B cell (primary cell): ENCODE data around the gene SPACA7.

ENCODE experiments used
- EZH2 ChIP-seq: IDR thresholded peaks from 2 replicates; pipeline ENCODE4 v1.6.1; 2012; ENCODE audit warnings: borderline replicate concordance, low read depth, mild to moderate bottlenecking, moderate library complexity, low read length; ENCODE audit not compliant: insufficient read depth, poor library complexity, severe bottlenecking
- TF ChIP-seq, protein P1 (sequence below): fragments of 200-600 bp; IDR thresholded peaks from one replicate; pipeline ENCODE4 v1.8.0; 2022; ENCODE audit warnings: antibody characterized with exemption, mild to moderate bottlenecking

DNA sequence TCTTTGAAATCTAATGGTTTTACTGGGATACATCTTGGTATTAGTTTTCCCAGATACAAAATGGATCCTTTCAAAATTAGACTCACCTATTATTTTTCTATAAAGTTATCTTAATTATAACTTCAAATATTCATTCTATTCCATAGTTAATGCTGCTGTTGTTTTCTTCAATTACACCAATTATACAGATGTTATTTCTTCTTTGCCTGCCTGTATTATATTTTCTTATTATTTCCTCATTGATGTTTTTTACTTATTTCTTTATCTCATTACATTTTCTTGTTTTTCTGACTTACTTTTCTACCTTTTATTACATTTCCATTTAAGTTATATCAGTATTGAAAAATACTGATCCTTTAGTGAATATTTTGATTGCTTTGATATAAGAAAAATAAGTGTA, 40.9 kb downstream of the SPACA7 start:
- TF ChIP-seq, protein P1, sequence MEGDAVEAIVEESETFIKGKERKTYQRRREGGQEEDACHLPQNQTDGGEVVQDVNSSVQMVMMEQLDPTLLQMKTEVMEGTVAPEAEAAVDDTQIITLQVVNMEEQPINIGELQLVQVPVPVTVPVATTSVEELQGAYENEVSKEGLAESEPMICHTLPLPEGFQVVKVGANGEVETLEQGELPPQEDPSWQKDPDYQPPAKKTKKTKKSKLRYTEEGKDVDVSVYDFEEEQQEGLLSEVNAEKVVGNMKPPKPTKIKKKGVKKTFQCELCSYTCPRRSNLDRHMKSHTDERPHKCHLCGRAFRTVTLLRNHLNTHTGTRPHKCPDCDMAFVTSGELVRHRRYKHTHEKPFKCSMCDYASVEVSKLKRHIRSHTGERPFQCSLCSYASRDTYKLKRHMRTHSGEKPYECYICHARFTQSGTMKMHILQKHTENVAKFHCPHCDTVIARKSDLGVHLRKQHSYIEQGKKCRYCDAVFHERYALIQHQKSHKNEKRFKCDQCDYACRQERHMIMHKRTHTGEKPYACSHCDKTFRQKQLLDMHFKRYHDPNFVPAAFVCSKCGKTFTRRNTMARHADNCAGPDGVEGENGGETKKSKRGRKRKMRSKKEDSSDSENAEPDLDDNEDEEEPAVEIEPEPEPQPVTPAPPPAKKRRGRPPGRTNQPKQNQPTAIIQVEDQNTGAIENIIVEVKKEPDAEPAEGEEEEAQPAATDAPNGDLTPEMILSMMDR, result no peak
- no peak for TF ChIP-seq EZH2
